SKM-1 (cell line): ENCODE results near the gene SMG6.
"Not testable (repeated sequence)": the region's sequence is repeated elsewhere in the genome, so short reads cannot be mapped to it uniquely, and the experiment has no call there.

Experiments
- DNase-seq: peaks from one replicate; lab custom pipeline; 2025; ENCODE audit not compliant: unreplicated experiment; lab: John Stamatoyannopoulos, UW

SMG6 gene

DNA sequence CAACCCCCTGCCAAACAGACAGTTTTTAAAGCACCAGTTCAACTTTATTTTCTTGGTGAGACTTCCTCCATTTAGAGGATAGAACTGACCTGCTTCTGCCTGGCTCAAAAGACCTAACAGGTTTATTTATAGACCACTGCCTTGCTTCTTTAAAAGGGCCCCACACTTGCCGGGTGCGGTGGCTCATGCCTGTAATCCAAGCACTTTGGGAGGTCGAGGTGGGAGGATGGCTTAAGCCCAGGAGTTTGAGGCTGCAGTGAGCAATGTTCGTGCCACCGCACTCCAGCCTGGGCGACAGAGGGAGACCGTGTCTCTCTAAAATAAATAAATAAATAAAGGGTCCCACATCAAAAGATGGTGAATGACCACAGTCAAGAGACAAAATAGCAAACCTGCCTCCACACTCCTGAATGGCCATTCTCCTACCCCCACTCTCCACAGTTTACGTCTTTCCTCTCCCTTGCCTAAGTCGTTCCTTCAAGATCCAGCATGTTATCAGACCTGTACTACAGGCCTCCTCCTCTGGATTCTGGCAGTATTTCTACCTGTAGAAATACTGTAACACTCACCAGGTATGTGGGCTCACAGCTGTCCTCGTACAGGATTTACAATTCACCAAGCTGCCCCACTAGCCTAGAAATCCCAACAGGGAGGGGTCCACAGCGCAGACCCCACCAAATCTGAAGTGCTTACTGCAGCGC is 95.6 kb downstream of the SMG6 start:
- DNase-seq: no peak

DNA sequence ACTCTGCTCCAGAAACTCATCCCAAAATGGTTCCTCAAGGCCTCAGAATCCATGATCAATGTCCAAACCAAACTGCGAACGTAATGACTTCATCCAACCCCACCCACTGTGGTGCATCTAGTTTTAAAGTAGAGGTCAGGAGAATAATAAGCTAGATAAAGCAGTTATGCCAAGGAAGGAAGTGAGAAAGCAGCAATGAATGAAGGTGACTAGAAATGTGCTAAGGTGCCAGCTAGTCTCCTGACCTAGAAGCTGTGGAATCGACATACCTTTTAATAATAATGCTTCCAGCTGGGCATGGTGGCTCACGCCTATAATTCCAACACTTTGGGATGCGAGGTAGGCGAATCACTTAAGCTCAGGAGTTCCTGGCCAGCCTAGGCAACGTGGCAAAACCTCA is 99.2 kb downstream of the SMG6 start:
- DNase-seq: no peak

DNA sequence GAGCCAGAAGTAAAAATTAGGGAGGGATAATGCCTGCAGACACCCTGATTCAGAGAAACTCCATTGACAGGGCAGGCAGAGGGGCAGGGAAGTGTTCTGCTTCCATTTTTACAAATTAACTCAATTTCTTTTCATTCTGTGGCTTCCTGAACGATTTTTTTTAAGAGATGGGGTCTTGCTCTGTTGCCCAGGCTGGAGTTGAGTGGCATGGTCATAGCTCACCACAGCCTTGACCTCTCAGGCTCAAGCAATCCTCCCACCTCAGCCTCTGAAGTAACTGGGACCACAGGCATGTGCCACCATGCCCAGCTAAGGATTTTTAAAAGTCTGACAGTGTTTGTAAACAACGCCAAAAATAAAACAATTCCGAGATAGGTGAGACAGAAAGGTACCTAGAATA is 99.8 kb downstream of the SMG6 start:
- DNase-seq: no peak

DNA sequence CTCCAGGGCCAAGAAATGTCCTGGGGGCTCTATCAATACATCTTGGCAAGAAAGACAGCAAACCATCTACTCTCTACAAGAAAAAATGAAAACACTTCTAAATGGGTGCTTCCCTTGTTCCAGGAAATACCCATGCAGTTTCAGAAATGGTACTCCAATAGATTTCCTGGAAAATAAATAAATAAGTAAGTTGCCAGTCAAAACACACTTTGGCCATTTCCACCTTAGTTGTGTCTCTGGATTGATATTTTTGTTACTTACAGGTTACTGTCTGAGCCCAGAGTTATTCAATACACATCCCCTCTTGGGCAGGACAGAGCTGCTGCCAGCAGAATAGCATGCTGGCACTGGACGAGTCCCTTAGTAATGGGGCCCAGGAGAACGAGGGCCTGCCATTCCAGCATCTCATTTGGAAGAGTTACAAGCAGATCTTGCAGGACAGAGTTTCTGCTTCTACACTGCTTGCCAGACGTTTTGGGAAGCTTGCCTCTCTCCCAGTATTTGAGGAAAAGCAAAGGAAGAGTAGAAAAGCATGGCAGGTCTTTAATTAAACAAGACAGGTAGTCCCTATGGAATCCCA is 100.5 kb downstream of the SMG6 start:
- no peak for DNase-seq

DNA sequence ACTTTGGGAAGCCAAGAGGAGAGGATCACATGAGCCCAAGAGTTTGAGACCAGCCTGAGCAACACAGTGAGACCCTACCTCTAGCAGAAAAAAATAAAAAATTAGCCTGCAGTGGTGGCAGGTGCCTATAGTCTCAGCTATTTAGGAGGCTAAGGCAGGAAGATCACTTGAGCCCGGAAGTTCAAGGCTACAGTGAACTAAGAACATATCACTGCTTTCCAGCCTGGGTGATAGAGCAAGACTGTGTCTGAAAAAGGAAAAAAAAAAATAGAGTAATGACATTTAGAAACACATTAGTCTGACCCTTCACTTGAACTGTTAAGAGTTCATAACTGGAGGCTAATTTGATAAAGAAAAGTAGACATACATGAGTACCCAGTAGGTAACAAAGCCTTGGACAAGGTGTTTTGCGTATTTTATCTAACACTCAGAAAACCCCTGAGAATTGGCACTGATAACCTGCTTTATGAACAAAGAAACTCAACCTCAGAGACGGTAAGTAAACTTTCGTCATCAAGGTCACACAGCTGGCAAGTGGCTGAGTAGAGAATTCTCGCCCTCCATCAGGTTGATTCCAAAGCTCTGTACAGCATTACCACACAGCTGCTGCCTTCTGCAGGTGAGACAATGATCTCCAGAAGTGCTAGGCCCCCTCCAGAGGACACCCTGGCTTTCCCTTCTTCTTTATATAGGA is 101.1 kb downstream of the SMG6 start:
- DNase-seq: no peak

DNA sequence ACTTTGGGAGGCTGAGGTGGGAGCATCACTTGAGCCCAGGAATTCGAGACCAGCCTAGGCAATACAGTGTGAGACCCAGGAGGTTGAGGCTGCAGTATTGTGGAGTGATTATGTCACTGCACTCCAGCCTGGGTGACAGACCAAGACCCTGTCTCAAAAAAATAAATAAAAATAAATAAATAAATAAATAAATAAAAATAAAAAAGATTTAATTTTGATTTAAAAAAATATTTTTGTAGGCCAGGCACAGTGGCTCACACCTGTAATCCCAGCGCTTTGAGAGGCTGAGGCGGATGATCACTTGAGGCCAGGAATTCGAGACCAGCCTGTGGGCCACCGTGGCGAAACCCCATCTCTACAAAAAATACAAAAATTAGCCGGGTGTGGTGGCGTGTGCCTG is 104.2 kb downstream of the SMG6 start:
- not testable (repeated sequence) for DNase-seq

DNA sequence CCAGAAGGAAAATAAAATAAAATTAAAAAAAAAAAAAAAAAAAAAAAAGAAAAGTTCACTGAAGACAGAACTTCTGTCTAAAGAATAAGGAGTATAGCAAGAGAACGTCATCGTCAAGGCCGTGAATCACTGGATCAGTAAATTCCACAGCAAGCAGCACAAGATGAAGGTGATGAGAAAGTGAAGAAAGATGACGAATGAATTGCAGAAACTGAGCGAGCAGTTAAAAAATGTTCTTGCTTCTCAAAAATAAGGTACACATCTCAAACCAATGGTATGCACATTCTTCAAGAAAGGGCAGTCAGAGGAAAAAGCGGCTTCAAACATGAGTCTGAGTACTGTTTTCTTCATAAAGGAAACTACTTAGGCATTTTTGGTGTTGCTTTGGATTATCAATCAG is 104.7 kb downstream of the SMG6 start:
- DNase-seq: no peak

DNA sequence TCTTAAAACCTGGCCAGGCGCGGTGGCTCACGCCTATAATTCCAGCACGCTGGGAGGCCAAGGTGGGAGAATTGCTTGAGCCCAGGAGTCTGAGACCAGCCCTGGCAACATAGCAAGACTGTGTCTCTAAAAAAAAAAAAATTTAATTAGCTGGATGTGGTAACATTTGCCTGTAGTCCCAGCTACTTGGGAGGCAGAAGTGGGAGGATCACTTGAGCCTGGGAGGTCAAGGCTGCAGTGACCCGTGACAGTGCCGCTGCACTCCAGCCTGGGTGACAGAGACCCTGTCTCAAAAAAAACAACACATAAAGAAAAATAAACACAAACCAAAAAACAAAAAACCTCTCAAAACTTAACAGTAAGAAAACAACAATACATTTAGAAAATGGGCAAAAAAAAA is 106.3 kb downstream of the SMG6 start:
- DNase-seq: no peak

DNA sequence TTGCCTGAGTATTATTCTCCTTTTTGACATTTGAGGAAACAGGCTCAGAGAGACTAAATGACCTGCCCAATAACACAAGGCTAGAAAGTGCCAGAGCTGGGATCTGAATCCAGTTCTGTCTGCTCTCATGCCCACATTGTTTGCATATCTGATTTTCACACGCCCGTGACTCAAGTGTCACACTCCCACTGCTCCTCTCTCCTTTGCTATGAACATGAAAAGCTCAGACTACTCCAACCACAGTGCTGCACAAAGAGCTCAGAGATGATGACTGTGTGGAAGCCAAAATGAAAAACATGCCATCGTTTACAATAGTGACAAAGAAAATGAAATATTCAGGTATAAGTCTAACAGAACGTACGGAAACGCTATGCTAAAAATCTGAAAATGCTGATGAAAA is 107.9 kb downstream of the SMG6 start:
- no peak for DNase-seq

DNA sequence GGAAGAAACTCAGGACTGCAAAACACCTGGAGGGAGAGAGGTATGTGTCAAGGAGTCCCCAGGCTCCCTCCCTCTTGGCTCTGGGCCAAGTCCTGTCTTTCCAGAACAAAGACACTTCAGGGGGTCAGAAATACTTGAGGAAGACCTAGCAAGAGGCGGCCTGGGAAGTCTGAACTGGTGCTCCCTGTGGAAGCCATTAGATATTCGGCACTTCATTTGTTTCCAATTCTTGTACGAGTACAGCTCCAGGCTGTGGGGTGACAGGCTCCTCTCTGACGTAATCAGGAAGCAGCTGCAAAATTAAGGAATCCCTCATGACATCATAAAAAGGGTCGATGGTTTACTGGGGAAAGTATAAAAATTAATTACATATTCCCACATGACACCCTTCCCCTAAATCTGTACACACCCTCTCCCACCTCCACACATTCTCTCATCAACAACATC is 108.7 kb downstream of the SMG6 start:
- DNase-seq: no peak

DNA sequence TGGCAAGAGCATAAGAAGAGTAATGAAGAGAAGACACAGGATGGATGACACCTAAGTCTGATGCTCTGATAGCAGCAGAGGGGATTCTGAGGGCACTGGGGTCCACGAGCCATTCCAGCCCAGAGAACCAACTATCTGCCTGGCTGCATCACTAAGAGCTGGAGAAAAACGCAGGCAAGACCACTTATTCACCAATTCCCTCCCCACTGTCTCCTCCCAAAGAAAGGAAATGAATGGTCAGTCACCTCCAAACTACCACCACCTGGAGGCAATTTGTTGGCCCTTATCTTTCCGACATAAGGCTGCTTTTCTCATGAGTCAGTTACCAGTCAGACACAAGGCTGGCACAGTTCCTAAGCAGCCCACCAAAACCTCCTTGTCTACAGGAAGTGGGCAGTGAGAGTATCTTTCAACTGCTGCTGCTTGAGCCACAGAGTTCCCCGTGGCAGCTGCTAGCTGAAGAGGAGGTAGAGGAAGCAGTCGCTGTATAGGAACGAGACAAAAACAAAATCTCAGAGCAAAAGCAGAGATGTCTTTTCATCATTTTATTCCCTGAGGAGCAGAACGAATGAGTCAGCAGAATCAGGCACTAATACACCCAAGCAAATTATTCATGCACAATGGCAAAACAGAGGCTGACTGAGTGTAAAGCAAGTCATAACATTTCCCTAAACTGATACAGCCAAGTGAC is 111.1 kb downstream of the SMG6 start:
- DNase-seq: no peak

DNA sequence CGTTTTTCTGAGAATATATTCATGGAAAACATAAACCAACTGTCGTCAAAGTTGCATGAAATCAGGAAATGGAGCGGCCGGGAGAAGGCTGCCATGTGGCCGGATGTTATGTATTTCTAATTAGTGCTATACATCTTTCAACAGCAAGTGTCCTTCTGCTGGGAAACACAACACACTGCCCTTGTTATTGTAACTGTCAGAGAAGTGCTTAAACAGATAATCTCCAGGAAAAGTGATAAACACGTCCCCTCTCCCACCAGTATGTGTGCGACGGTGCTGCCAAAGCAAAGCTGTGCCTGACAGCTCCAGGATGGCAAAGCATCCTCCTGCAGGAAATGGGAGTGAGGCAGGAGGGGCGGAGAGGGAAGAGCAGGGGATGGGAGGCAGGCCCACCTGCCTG is 111.8 kb downstream of the SMG6 start:
- DNase-seq: no peak

DNA sequence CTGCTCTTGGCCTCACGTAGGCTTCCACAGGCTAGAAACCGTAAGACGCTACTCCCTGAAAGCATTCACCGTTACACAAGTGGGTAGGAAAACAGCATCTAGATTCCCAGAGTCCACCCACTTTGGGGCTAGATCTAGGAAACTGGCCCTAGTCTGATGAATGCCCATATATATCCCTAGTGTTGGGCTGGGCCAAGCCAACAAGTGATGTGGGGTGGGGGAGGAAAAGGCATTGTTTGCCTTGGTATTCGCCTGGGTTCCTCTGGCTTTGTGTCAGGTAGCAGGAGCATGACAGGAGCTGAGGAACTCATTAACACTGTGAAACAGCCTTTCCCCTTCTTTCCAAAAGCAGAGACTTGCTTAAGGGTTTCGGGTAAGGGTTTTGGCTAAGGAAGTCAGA is 112.4 kb downstream of the SMG6 start:
- DNase-seq: no peak

DNA sequence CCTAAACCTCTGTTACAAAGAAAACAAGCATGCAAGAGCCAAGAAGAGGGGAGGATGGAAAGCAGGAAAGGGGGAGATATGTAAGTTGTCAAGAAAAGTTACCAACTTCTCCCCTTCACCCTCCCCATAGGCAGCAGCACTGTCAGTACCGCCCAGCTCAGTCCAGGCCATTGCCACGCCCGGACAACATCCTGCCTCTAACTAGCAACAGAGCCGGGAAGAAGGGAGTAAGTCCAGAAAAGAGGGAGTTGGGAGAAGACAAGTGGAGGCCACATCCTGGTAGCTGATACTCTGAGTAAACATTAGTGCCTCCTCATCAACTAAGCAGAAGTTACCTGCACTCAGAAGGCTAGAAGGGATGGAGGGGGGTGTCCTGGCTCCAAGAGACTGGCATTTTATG is 113.6 kb downstream of the SMG6 start:
- no peak for DNase-seq

DNA sequence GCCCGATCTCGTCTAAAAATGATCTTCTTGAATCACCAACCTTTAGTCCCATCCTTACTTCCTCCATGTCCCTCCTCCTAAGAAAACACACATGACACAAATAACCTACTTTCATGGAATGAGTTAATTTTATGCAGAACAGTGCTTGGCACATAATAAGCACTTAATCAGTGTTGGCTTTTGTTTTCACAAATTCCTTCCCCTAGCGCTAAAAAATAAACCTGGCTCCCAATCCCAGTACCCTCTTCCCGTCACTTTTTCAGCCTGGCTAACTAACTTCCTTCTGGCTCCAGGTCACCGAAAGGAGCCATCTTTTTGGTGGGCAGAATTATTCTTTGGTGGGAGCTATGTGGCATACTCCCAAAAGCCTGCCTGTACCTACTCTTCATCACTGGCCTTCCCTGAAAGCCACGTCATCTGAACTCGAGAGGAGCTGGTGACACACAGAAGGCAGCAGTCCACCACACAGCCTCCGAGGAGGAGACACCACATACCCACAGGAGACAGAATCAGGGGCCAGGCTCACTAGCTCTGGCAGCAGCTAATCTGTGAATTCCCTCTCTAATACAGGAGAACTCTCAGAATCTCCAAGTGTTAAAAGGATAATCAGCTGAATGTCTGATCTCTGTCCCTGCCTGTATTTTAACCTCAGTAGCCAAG is 114.5 kb downstream of the SMG6 start:
- no peak for DNase-seq

DNA sequence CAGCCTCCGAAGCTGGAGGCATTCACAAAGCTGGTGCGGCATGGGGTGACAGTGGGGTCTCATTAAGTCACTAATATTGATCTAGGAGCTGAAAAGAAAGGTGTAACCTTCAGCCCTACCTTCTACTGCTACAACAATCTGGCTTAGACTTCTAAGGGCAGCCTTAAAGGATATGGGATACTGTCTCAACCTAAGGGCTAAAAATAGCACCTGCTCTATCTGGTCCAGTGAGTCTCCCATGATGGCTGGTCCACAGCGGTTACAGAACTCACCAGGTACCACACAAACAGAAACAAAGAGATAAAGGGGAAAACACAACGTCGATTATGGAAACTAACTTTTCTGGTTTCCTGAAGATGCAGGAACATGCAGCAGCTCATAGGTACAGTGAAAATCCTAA is 115.8 kb downstream of the SMG6 start:
- DNase-seq: no peak

DNA sequence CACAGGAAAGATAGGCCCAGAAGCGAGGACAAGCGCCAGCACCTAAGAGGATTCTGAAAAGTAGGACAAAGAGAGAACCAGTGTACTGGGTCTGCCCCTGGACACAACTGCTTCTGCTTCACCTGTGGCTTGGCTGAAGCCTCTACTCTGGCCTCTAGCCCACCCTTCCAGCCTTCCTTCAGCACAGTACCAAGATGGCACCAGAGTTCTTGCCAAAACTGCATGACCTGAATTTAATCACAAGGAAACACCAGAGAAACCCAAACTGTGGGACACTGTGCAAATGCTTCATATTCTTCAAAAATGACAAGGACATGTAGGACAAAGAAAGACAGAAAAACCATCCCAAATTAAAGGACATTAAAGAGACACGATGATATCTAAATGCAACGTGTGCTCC is 116.6 kb downstream of the SMG6 start:
- DNase-seq: no peak

DNA sequence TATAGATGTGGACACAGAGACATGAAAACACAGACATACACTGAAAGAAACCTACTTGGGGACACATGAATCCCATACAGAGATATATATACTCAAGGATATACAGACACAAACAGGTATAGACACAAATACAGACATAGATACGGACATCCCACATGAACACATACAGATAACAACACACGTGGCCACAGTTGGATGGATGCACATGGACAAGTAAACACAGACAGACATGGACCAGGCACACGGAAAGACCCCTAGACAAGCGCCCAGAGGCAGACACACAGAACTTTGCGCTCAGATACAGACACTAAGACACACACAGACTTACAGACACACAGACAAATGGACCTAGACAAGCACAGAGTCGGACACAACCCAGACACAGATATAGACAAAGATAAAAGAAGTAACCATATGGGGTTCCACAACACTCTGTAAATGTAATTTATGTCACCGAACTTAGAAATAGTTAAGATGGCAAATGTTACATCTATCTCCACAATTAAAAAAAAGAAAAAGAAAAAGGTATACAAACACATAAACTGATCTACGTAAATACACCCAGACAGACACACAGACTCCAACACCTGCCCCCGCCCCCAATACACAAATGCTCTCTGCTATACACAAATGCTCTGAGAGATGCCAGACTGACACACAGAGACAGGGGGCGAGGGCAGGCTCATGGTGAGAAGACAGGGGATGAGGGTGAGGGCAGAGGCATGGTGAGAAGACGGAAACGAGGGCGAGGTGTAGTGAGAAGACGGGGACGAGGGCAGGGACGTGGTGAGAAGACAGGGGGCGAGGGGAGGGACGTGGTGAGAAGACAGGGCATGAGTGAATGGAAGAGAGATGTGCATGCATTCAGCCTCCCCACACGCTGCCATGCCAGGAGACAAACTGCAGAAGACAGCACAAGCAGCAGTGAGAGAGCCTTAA is 118.3 kb downstream of the SMG6 start:
- DNase-seq: no peak

DNA sequence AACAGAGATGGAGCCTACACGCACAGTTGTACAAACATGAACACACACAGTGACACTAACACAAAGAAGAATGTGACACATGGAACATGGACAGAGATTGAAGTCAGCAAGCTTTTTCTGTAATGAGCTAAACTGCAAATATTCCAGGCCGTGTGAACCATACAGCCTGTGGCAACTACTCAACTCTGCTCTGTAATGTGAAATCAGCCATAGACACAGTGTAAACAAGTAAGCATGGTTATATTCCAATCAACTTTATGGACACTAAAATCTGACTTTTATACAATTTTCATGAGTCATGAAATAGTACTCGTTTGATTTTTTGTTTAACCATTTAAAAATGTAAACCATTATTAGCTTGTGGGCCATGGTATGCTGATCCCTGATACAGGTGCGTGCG is 120.2 kb downstream of the SMG6 start:
- DNase-seq: no peak

DNA sequence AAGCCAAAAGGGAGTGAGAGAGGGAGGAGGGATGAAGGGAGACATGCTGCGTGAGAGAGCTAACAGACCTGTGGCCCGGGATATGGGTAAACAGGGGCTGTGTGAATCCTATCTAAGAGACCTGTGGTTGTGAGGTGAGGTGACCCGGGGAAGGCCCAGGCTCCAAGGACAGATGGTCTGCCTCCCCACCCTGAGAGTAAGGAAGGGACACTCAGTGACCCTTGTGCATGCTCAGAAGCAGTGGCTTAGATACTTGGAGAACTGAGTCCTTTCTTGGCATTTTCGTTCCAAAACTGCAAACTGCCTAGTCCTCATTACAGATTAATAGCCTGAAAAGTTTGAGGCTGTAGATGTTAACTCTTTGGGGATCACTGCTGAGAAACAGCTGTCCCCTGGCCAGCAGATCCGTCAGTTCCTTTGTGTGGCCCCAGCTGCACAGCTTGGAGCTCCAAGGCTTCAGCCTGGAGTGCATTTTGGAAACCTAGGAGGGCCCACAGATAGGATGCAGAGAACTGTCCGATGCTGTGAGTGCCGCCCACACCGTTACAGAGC is 121.6 kb downstream of the SMG6 start:
- no peak for DNase-seq
